D341Med (cell line): ENCODE data around the gene HIPK2.
"Not testable (repeated sequence)": the region's sequence is repeated elsewhere in the genome, so short reads cannot be mapped to it uniquely, and the experiment has no call there.

Experiments used
- DNase-seq: peaks from one replicate; pipeline ENCODE4 v3.0.0; 2012; ENCODE audit warnings: low spot score

HIPK2 gene

DNA sequence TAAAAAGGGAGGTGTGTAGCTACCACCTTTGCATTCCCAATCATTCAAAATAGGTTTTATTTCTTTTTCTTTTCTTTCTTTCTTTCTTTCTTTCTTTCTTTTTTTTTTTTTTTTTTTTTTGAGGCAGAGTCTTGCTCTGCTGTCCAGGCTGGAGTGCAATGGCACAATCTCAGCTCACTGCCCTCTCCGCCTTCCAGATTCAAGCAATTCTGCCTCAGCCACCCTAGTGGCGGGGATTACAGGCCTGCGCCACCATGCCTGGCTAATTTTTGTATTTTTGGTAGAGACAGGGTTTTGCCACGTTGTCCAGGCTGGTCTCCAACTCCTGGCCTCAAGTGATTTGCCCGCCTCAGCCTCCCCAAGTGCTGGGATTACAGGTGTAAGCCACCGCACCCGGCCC is 107.1 kb downstream of the HIPK2 start:
- not testable (repeated sequence) for DNase-seq

- no peak for DNase-seq
Observed at GRCh38 chr7:139669106-139670061, 108.4 kb downstream of the HIPK2 start.

- DNase-seq: no peak
Observed at GRCh38 chr7:139667377-139667776, 110.4 kb downstream of the HIPK2 start.

- DNase-seq: no peak
Observed at GRCh38 chr7:139666501-139666900, 111.3 kb downstream of the HIPK2 start.

- no peak for DNase-seq
Observed at GRCh38 chr7:139664434-139664833, 113.4 kb downstream of the HIPK2 start.

DNA sequence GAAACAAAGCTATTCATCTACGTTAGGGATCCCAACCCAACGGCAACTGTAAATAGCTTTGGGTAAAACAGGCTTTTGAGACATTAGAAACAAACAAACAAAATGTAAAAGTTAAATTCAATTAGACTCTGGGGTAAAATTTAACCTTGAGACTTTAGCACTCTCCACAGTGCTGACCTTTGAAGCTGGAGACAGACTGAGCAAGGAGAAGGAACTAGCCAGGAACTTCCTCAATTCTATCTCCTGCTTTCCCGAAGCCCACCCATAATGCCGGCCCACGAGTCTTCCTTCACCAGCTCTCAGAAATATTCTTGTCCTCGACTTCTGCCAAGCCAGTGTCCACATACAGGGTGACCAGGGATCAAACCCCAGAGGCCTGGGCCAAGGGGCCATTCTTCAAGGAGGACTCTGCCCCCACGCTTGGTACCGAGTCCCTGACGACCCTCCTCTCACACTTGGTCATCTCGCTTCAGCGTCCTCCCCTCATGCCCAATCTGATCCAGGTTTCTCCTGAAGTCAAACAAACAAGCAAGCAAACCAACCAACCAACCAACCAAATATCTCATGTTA is 114.1 kb downstream of the HIPK2 start:
- DNase-seq: no peak

DNA sequence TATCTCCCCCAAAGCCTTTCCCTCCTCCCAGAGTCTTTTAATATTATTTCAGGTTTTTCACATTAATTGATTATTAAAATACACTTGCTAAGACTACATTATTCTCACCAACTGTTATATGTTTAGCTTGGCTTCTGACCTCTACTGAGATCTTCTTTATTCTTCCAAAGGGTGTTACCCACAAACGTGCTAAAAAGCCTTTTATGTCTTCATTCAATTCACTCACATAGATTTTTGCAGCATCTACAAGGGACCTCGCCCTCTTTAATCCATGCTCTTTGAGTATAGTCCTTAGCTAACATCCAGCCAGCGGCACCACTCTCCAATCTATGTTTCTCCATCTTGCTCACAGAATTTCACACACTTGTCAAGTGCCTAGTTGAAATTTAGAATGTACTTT is 115.9 kb downstream of the HIPK2 start:
- no peak for DNase-seq

- DNase-seq: no peak
Observed at GRCh38 chr7:139661043-139661440, 116.8 kb downstream of the HIPK2 start.

GRCh38 chr7:139660317-139661042 is 117.3 kb downstream of the HIPK2 start:
- DNase-seq: no peak

DNA sequence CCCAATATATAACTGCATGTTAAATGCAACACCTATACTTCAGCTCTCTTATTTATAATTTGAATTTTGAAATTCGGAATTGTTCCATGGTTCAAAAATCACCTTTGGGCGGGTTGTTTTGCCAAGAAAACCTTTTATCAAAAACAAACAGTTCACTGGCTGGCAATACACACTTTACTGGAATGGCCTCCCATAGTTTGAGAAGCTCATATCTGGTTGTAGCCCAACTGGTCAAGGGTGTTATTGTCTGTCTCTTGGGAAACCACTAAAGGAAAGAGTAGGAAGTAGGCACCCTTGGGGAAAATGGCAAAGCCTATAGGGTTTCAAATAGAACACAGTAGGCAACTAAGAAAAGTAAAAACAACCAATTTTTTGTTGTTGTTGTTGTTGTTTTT is 117.9 kb downstream of the HIPK2 start:
- DNase-seq: no peak

- no peak for DNase-seq
Observed at GRCh38 chr7:139658908-139659675, 118.7 kb downstream of the HIPK2 start.

DNA sequence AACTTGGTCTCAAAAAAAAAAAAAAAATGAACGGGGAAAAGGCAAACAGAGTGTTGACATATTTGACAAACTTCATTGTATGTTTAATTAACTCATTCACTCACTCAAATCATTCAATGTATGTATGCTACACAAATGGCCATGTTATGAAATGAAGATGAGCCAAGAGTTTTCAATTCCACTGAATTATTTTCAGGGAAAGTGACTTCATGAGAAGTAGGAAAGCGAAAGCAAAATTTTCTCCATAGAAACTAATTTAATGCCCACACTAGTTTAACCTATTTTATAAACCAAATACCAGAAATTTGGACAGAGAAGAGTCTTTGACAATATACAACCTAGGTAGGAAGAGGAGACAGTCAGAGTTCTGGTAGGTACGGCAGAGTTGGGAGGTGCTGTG is 119.5 kb downstream of the HIPK2 start:
- DNase-seq: no peak

GRCh38 chr7:139657725-139658124 is 120.1 kb downstream of the HIPK2 start:
- no peak for DNase-seq

- no peak for DNase-seq
Observed at GRCh38 chr7:139656387-139656786, 121.4 kb downstream of the HIPK2 start.

DNA sequence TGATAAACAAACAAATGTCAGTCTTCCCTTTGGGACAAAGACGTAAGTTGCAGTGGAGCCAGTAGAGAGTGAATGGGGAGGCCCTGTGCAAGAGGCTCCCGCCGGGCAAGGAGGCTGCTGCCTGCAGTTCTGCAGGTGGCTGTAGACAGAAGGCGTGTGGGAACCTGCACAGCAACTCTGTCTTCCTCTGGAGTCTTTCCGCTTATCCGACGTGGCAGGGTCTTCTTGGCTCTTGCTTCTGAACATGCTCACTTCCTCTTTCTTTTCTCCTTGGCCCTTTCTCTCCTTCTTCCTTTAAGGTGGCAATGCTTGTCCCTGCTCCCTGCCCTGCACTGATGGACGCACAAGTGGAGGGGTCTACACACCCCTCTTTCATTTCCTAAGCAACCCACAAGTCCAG is 122.5 kb downstream of the HIPK2 start:
- DNase-seq: no peak

- DNase-seq: no peak
Observed at GRCh38 chr7:139654276-139655181, 123.3 kb downstream of the HIPK2 start.

DNA sequence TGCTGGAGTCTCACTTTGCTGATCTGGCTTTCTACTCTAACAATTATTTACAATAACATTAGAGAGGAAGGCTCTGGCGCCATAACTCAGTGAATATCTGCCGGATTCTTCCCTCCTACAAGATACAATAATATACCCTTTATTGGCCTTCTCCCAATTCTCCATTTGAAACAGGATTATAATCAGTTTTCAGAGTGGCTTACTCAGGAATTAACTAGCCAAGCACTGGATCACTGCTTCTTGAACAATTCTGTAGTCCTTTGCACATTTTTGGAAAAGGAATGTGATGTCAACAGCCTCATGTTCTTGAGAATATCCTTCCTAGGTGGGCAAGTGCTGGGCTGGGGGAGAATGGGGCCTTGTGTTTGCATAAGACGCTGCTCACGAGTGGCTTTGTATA is 125.9 kb downstream of the HIPK2 start:
- DNase-seq: peak; percentile 47

DNA sequence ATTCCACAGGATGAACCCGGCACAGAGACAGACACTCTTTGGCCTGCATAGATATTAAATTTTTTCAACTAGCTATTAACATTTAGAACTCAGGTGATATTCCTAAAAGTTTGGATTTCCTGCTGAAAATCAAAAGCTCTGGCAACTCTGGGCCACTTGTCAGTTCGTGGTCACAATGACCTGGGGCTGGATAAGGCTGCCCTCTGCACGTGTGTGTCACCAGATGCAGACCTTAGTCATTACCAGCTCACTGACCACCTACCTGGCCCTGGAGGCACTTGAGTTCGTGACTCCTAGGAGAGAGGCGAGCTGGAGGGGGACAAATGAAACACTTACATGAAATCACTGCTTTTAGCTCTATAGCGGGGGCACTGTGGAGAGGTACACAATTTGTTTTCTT is 126.5 kb downstream of the HIPK2 start:
- no peak for DNase-seq

DNA sequence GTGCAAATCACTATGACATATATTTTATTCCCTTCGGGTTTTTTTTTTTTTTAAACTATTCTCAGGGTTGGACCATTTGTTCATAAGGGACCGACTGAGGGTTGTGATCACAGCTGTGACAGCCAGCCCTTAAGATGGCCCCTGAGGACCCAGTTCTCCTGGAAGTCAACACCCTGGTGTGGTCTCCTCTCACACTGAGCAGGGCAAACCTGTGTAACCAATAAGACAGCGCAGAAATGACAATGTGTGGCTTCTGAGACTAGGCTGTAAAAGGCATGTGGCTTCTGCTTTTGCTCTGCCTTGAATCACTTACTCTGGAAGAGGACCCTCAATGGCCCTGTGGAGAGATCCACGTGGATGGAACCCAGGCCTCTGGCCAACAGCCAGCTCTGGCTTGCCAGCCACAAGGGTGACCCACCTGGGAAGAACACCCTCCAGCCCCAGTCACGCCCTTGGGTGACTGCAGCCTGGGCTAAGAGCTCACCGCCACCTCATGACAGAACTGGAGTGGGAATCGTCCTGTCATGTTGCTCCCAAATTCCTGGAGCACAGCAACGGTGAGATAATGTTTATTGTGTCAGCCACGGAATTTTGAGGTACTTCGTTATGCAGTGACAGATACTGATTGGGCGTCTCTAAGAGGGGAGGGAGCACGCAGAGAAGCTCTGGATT is 127.2 kb downstream of the HIPK2 start:
- no peak for DNase-seq

- DNase-seq: no peak
Observed at GRCh38 chr7:139648941-139649425, 128.8 kb downstream of the HIPK2 start.
